ENCODE measurements around the gene MRPL46. TPM values are rescaled to one million over a fixed set of nuclear protein-coding genes. Genes with fewer than 3 reads are reported as not detected.

MRPL46 gene
- total and polyA plus RNA-seq, 12 donors = 31.7 to 194 (median 45.1) TPM

GRCh38 chr15:88506628-88507027 lies 39.4 kb upstream of the MRPL46 start:
- Histone ChIP-seq H3K4me1 (replicated peaks in 1 of 2) (no peaks in the 10 kb centered on the region), H3K9me3 (replicated peaks in 1 of 3) (no peaks in the 10 kb centered on the region), H3K4me3 (no peak overlapping the region), H3K27me3 (no peaks in the 10 kb centered on the region), H3K36me3 (replicated peaks in 1 of 2) (peaks cover 0 to 19% of the 10 kb centered on the region in 2 donors), H3K27ac (no peak overlapping the region)
- DNase-seq = peak in 1 of 7 donors; percentile 23
- intact Hi-C loops (cut with DNase I) = loop anchor here in 1 of 2 donors (10.0 kb wide), 1 partner anchor 108 kb away; no protein-coding TSS in a partner anchor
- TF ChIP-seq CTCF (IDR thresholded peaks at IDR 0.05) (no peak), POLR2A (IDR thresholded peaks at IDR 0.05) (no peak)

- Histone ChIP-seq H3K4me1 (replicated peaks in 1 of 2) (no peaks in the 10 kb centered on the region), H3K27me3 (no peaks in the 10 kb centered on the region), H3K36me3 (replicated peaks in 1 of 2) (peaks cover 0 to 19% of the 10 kb centered on the region in 2 donors), H3K27ac (no peak overlapping the region), H3K9me3 (replicated peaks in 1 of 3) (no peaks in the 10 kb centered on the region), H3K4me3 (no peak overlapping the region)
- WGBS, 4 donors = 89 to 98% (median 96%) methylated on average over 2 of the region's 2 CpGs
- DNase-seq = no peak
- no peak for TF ChIP-seq CTCF (IDR thresholded peaks at IDR 0.05)
- no peak for TF ChIP-seq POLR2A (IDR thresholded peaks at IDR 0.05)
- intact Hi-C loops (cut with DNase I) = loop anchor here in 1 of 2 donors (10.0 kb wide), 1 partner anchor 109 kb away; no protein-coding TSS in a partner anchor
Measured at GRCh38 chr15:88505721-88506120, 38.5 kb upstream of the MRPL46 start.

GRCh38 chr15:88504445-88504844 lies 37.3 kb upstream of the MRPL46 start:
- Histone ChIP-seq H3K36me3 (replicated peaks in 1 of 2) (peaks cover 0 to 6% of the 10 kb centered on the region in 2 donors), H3K4me1 (replicated peaks in 1 of 2) (peaks cover 0 to 1% of the 10 kb centered on the region in 2 donors), H3K27me3 (no peaks in the 10 kb centered on the region), H3K9me3 (replicated peaks in 1 of 3) (no peaks in the 10 kb centered on the region), H3K4me3 (no peak overlapping the region), H3K27ac (no peak overlapping the region)
- TF ChIP-seq CTCF (IDR thresholded peaks at IDR 0.05) (no peak), POLR2A (IDR thresholded peaks at IDR 0.05) (no peak)
- 86 to 96% (median 90%) methylated on average over 1 of the region's 1 CpG for WGBS, 4 donors
- intact Hi-C loops (cut with DNase I) = loop anchor here in 1 of 2 donors (10.0 kb wide), 1 partner anchor 110 kb away; no protein-coding TSS in a partner anchor
- no peak for DNase-seq

- intact Hi-C loops (cut with DNase I) = no loop called here
- Histone ChIP-seq H3K27ac (peak overlapping the region in 1 of 5 donors; percentile 26), H3K9me3 (replicated peaks in 1 of 3) (no peaks in the 10 kb centered on the region), H3K4me1 (replicated peaks in 1 of 2) (peaks cover 0 to 10% of the 10 kb centered on the region in 2 donors), H3K36me3 (replicated peaks in 1 of 2) (no peaks in the 10 kb centered on the region), H3K4me3 (no peak overlapping the region), H3K27me3 (no peaks in the 10 kb centered on the region)
- TF ChIP-seq CTCF (IDR thresholded peaks at IDR 0.05) (no peak), POLR2A (IDR thresholded peaks at IDR 0.05) (no peak)
- peak in 1 of 7 donors; percentile 67 for DNase-seq
- 52 to 75% (median 62%) methylated on average over 1 to 3 of the region's 3 CpGs for WGBS, 4 donors
Measured at GRCh38 chr15:88498996-88499395, 31.8 kb upstream of the MRPL46 start.
